NCI-H2196 treated with DMSO at 0.1 percent for 48 hours (cell line): Measurements from ENCODE around the gene KRTAP2-3.
"Not testable (repeated sequence)": the region's sequence is repeated elsewhere in the genome, so short reads cannot be mapped to it uniquely, and the experiment has no call there.

Experiments used
- DNase-seq: peaks from one replicate; lab custom pipeline; 2025; ENCODE audit not compliant: unreplicated experiment; lab: John Stamatoyannopoulos, UW

The KRTAP2-3 gene

GRCh38 chr17:41060052-41060604 is at the start of gene KRTAP2-3:
TSS of gene KRTAP2-3 (minus strand) at chr17:41060114. CDS start at chr17:41060050, 64 bp downstream.
- DNase-seq, result no peak

- not testable (repeated sequence) for DNase-seq
These were observed 48.9 kb upstream of the KRTAP2-3 start for GRCh38 chr17:41108728-41109386.

GRCh38 chr17:41107941-41108450 is 48.1 kb upstream of the KRTAP2-3 start:
- no peak for DNase-seq

GRCh38 chr17:41105347-41105746 is 45.4 kb upstream of the KRTAP2-3 start, which contains the start of gene KRTAP4-9:
TSS of gene KRTAP4-9 (plus strand) at chr17:41105389. CDS start at chr17:41105389, 0 bp downstream.
- DNase-seq, result not testable (repeated sequence)

- not testable (repeated sequence) for DNase-seq
These were observed 44.6 kb upstream of the KRTAP2-3 start for GRCh38 chr17:41104386-41105038.

- DNase-seq, result no peak
These were observed 44.0 kb upstream of the KRTAP2-3 start for GRCh38 chr17:41103896-41104295.

GRCh38 chr17:41101586-41102259 is 41.8 kb upstream of the KRTAP2-3 start, which contains the start of gene KRTAP4-16:
TSS of gene KRTAP4-16 (minus strand) at chr17:41102209. CDS start at chr17:41102209, 0 bp downstream.
- DNase-seq, result no peak

- not testable (repeated sequence) for DNase-seq
These were observed 40.0 kb upstream of the KRTAP2-3 start for GRCh38 chr17:41099682-41100480.

- no peak for DNase-seq
These were observed 38.6 kb upstream of the KRTAP2-3 start for GRCh38 chr17:41098481-41098880.

- no peak for DNase-seq
These were observed 38.1 kb upstream of the KRTAP2-3 start, which contains the start of gene KRTAP4-8 for GRCh38 chr17:41098042-41098441. TSS of gene KRTAP4-8 (minus strand) at chr17:41098142. CDS start at chr17:41098084, 58 bp downstream.

GRCh38 chr17:41096055-41096454 is 36.1 kb upstream of the KRTAP2-3 start:
- DNase-seq, result no peak

GRCh38 chr17:41088760-41089352 is 28.9 kb upstream of the KRTAP2-3 start:
- DNase-seq, result not testable (repeated sequence)

GRCh38 chr17:41084100-41084856 is 24.4 kb upstream of the KRTAP2-3 start, which contains the start of gene KRTAP4-7:
TSS of gene KRTAP4-7 (plus strand) at chr17:41084150. CDS start at chr17:41084207, 57 bp downstream.
- DNase-seq, result not testable (repeated sequence)

- DNase-seq, result not testable (repeated sequence)
These were observed 23.5 kb upstream of the KRTAP2-3 start for GRCh38 chr17:41083427-41083826.

- no peak for DNase-seq
These were observed 22.7 kb upstream of the KRTAP2-3 start for GRCh38 chr17:41082626-41083025.

- DNase-seq, result no peak
These were observed 16.9 kb upstream of the KRTAP2-3 start for GRCh38 chr17:41076788-41077187.

GRCh38 chr17:41073676-41074075 is 13.8 kb upstream of the KRTAP2-3 start:
- no peak for DNase-seq

- no peak for DNase-seq
These were observed 11.9 kb upstream of the KRTAP2-3 start for GRCh38 chr17:41071606-41072360.
